Esophagus mucosa (tissue), 1 donor: ENCODE results near the gene RPL7A. TPM values are rescaled to one million over a fixed set of nuclear protein-coding genes. Genes with fewer than 3 reads are reported as not detected.

Source experiments
- ATAC-seq: fragments of 200-7000 bp; cut with Tn5 transposase; one replicate; pipeline ENCODE4 v1.9.1; 2020
- total RNA-seq: library from RNA; stranded (reverse); gene quantifications from one replicate; pipeline ENCODE4 v1.2.4, GENCODE V29; 2023
- donor health status: DM: yes; HTN: yes; CAD: no.

RPL7A gene
- total RNA-seq, 1 donor from 2014 or later: 2,377 TPM

DNA sequence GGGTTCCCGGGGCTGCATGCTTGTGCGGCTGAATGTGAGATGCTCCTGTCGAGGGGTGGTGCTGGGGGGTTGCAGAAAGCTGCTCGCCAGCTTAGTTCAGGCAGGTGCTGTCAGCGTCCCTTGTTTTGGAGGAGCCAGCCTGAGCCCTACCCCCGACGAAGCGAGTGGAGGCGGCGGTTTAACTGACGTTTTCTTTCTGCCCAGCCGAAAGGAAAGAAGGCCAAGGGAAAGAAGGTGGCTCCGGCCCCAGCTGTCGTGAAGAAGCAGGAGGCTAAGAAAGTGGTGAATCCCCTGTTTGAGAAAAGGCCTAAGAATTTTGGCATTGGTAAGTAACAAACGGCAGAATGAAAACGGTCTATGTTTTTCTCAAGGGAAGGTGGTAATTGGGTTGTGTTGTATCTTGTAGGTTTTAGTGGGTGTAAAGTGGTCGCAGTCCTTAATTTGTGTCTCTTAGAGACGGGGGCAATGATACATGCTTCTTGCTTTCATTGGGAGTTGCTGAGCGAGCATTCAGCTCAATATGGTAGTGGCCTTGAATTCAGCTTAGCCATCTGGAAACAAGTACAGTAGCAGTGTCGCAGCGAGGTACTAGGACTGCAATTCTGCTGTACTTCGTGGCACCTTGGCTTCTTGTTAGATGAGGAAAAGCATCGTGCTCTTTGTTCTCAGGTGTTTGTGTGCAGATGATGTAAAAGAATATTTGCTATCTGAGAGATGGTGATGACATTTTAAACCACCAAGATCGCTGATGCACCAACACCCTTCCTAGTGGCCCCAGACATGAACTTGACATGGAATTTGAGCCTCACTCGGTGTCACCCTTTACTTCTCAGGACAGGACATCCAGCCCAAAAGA lies 928 bp downstream of the RPL7A start:
- ATAC-seq: no peak

DNA sequence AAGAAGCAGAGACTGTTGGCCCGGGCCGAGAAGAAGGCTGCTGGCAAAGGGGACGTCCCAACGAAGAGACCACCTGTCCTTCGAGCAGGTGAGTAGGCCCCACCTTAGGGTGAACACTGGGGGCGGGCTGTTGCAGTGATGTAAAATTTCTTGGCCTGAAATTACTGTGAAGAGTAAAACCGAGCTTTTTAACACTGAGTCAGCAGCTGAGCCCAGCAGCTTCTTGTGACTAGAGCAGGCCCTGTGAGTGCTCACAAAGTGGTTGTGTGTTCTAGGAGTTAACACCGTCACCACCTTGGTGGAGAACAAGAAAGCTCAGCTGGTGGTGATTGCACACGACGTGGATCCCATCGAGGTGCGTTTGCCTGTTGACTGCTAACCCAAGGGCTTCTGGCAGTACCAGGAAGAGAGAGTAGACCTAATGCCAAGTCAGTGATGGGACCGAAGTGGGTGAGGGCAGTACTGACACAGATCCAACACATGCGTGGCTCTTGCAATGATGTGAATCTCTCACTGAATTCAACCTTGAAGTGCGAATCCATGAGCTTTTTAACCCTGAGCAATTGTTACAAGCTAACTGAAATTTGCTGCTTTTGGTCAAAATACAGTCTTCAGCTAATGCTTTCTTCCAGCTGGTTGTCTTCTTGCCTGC lies 2.1 kb downstream of the RPL7A start:
- ATAC-seq: no peak

DNA sequence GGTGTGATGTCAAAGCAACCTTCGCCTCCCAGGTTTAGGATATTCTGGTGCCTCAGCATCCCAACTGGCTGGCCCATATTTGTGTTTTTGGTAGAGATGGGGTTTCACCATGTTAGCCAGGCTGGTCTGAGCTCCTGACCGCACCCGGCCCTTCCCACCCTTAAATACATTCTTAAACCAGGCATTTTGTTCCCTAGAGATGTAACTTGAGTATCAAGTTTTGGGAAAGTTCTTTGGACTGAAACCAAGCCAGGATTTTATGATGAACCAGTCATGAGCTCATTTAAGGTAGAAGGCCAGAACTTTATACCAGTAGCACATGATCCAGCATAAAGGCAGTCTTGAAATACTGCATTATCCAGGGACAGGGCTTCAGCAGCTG lies 3.5 kb downstream of the RPL7A start:
- ATAC-seq: no peak

DNA sequence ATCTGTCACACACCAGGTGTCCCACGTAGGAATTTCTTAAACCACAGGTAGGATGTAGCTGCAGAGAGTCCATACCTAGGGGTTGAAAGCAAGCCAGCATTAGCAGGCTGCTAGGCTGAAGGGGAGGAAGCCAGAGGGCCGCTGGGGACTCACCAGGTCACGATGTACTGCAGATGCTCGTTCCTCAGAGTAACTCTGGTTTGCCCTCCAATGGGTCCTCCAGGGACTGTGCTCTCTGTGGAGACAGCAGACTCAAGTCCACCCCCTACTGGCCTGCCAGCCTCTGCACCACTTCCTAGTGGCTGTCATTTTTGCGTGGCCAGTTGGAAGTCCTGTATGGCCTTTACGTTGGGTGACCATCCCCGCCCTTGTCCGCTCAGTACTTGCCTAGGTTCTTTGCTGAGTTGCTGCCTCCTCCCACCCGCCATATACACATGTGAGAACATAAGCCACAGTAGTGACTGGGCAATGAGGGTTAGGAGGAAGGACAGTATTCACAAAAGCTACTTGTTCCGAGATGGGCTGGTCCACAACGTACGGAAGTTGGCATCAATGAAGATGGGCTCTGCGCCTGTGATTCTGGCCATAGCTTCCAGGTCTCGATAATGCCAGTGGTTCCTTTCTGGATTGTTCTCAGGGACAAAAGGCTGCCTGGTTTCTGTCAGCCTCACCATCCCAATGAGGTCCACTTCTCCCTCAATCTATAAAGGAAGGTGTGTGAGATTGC lies 4.1 kb downstream of the RPL7A start:
- peak; percentile 11 for ATAC-seq

DNA sequence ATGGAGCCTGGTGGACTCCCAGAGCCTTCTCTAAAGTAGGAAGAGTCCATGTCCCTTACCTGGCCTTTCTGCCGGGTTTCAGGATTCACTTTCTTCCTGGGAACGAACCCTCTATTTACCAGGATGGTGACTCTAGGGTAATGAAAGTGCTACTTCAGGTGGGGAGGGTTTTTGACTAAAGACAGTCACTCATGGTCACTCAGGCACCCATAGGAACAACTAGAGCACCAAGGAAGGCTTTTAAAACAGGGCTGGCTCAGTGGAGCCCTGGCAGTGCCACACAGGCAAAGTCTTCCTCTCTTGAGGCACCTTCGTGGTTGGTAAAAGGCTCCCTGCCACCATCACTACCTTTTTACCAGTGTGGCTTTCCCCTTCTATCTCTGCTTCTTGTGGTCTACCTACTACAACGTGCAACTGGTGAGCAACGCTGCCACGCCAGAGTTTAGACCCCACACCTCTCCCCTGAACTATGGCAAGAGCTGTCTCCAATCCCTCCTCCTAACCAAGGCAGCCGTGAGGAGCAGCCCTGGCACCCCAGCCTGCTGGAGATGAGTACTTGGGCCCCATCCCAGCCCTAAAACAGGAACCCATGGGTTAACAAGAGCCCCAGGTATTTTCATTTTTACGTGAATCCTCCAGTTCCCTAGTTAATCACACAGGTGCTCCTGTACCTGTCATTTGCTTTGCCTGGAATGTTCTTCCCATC lies 4.8 kb downstream of the RPL7A start:
- no peak for ATAC-seq

DNA sequence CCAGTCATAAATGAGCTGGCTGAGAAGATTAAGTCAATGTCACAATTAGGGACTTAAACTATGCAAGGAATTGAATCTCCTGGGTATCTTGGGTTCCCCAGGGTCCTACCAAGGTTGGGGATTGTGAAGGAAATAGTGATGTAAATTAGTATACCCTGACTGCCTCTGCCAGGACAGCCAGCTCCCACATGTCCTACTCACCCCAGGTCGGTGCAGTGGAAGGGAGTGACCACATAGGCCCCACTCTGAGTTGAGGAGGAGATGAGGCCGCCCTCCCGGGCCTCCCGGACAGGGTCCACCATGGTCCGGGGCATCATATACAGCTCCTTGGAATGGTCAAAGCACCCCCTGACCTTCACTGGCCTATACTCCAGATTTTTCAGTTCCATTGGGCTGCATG lies 5.5 kb downstream of the RPL7A start:
- ATAC-seq: no peak

DNA sequence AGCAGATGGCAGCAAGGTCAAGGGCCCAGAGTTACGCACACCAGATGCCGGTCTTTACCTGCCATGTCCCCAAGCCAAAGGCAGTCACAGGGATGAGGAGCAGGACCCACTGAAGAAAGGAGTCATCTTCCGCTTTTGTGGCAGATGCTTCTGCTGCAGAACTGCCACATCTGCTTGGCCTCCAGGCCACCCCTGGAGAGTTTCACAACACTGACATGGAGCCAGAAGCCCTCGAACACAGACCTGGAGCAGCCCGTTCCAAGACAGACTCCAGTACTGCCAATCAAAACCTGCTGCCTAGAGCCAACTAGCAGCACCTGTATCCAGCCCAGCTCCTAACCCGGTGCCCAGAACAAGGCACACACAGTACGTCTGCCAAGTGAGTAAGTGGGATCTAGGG lies 6.7 kb downstream of the RPL7A start:
- ATAC-seq: no peak

DNA sequence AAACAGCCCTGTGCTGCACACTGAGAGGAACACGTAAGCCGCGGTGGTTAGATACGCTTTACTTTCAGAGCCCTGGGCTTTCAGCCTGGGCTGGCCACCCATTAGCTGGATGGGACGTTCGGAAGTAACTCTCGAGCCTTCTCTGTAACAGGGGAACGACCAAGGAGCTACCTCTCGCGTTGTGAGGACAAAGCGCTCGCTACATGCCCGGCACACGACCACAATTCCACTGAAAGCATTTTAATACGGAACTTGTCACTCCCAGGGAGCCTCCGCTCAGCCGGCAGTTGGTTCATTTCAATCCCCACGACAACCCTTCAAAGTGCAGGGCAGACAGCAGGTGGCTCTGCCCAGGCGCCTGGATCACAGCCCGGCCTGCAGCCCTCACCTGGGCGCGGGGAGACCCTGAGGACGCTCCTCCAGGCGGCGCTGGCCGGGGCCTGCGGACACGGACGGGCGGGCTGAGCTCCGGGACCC lies 7.9 kb downstream of the RPL7A start:
- peak; percentile 21 for ATAC-seq

DNA sequence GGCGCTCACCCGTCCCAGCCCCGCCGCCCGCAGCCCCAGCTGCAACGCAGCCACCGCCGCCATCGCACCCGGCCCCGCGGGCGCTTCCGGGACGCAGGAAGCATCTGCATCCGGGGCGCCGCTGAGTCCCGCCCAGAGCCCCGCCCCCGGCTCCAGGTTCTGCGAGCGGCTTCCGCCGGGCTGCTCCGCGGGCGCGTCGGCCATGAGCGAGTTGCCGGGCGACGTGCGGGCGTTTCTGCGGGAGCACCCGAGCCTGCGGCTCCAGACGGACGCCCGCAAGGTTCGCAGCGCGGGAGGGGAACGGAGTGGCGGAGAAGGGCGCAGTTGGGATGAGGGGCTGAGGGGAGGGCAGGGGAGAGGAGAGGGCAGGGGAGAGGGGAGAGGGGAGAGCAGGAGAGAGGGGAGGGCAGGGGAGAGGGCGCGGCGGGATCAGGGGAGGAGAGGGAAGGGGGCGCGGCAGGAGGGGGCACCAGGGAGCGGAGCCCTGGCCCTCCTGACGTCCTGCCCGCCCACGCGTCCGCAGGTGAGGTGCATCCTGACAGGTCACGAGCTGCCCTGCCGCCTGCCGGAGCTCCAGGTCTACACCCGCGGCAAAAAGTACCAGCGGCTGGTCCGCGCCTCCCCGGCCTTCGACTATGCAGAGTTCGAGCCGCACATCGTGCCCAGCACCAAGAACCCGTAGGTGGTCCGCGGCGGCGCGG lies 8.5 kb downstream of the RPL7A start, which contains the start of the genes SURF1 and SURF2:
Gene SURF1, minus strand, starts transcription at position 97 of the 701 bp plus-strand sequence. Its CDS starts 34 bp downstream, at position 63.
Gene SURF2, plus strand, starts transcription at position 160 of the 701 bp plus-strand sequence. Its CDS starts 43 bp downstream, at position 203.
- peak; percentile 80 for ATAC-seq

DNA sequence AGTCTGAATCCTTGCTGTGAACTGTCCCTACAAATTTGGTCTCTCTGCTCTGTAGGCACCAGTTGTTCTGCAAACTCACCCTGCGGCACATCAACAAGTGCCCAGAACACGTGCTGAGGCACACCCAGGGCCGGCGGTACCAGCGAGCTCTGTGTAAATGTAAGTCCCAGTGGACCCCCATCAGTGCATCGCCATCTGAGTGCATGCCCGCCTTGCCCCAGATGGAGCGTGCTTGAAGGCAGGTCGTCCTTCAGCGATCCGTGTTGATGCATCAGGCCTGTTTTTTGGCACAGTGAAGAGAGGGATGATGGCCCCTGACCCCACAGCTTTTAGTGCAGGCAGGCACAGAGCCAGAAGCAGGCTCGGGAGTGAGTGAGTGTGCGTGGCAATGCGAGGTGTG lies 9.6 kb downstream of the RPL7A start:
- ATAC-seq: no peak

DNA sequence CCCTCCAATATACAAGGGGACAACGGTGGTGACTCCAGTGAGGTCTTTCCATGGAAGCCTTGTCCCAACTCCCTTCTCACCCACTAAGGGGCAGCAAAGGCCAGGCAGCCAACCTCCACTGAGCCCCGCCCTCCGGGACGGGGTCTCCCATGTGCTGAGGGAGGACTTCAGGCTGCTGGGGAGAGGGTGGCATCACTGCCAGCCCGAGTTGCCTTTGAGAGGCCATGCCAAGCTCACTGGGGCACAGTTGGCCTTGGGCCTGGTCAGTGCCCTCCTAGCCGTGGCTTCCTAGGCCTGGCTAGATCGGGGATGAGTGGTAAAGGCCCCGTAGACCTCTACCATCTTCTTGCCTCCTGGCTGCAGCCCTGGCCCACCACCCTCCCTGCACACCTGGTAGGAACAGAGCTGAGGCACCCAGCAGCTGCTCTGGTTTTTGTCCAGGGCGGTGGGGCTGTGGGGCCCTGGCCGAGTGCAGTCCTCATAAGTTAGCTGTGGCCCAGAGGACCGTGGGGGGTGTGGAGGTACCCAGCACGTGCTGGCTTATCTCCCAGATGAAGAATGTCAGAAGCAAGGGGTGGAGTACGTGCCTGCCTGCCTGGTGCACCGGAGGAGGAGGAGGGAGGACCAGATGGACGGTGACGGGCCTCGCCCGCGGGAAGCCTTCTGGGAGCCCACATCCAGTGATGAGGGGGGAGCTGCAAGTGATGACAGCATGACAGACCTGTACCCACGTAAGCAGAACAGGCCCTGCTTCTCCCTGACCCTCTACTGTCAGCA lies 11.6 kb downstream of the RPL7A start:
- ATAC-seq: no peak

DNA sequence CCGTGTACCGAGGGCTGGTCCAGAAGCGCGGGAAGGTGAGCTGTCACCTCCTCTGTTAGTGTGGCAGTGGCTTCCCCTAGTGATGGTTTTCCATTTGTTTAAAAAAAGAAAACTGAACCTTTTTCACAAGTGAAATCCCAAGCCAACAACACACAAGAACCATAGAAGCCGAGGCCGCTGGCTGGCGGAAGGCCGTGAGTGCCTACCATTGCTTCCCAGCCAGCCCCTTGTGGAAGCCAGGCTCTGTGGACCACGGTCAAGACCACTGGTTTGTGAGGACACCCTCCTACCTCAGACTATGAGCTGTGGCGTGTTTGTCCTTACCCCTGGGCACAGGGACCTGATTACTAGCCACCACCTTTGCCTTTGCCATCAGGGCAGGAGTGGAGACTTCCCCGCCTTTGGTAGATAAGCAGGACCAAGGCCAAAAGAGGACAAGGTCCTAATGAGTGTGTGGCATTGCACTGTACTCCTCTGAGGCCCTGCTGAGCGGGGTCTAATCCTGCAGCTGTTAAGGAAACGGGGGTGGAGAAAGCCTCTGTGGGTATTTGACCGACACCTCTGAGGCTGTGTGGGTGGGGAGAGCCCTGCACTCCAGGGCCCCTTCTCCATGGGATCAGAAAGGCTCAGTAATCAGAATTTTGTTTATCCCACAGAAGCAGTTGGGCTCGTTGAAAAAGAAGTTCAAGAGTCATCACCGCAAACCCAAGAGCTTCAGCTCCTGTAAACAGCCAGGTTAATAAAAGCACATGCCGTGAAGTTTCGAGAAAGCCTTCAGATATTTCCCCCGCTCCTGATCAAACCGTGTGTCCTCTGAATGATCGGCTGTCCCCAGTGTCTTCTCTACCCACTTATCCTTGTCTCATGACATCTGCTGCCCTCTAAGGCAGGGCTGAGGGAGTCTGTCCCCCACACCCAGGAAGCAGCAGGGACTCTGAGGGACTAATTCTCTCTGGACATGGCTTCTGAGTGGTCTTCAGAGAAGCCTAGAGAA lies 12.7 kb downstream of the RPL7A start:
- no peak for ATAC-seq

DNA sequence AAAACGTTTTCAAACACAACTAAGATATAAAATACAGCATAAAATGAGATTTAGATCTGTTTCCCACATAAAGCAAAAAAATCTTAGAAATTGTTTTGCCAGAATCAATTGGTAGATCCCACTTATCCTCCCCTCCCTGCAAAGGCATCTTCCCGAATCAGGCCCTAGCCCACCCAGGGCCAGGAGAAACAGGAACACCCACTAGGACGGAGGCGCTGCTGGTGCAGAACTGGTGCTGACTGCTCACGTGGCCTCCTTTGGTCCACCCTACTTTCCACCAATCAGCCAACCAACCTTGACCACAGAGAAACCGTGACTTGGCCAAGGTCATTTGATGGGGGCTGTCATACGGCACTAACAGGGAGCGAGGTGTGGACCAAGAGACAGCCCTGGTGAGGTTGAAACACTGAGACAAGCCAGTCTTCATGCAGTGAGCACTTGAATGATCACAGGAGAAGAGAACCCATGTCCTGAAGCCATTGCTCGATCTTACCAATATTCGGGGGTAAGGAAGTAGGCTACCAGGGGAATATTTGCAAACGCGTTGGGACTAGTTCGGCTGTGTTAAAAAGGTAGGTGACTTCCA lies 13.6 kb downstream of the RPL7A start:
- no peak for ATAC-seq

DNA sequence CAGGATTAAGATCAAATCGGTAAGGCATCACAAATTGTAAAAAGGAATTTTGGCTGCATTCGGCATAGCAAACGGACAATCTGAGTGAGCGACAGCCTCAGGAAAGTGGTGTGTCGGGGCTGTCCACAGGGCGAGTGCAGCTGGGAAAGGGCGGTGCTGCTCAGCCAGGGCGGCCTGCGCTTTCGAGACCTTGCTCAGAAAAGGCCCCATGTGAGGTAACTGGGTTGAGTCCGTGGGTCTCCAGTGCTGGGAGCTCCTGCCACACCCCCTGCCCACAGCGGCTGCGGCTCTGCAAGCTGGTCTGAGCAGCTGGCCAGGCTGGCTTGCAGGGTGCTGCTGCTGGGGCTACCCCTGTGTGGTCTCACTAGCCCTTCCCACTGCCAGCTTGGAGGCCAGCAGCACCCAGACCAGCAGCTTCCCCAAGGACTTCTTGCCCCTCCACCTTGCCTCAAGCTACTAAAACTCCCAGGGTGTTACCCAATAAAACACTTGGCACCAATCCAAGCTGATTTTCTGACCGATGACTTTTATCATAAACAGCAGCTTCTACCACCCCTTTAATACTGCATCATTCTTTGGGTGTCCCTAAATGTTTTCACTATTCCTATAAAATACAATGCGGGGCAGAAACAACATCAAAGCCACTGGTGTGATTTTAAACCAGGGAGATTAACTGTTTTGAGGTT lies 14.5 kb downstream of the RPL7A start:
- ATAC-seq: no peak

DNA sequence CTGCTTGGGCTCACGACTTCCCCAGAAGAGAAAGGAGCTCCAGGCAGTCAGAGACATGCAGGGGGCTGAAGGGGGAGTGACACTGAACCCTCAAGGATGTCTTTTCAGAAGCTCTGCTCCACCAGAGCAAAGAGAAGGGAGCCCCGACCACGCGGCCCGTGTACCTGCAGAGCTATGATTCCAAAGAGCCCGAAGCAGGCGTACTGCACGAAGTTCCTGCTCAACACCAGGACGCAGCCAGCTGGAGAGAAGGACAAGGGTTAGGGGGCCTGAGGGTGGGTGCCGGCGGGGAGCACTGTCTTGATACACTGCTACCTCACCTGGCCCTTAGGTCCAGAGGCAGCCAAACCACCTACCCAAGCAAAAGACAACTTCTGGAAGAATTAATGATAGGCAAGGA lies 18.4 kb downstream of the RPL7A start:
- no peak for ATAC-seq

DNA sequence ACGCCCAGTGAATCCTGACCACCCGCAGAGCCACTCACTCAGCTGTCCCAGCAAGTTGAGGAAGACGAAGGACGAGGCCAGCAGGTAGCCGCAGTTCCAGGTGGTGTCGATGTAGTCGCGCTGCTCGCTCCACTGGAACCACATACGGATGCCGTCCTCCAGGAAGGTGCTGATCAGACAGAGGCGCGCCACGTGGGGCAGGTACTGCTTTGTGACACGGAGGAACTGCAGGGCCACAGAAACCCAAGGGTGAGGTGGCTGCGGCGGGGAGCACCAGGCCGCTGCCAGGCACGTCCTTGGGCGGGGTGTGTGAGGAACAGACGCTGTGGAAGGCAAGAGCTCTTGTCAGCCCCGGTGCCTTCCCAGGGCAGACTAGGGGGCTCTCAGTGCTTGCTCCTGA lies 19.2 kb downstream of the RPL7A start:
- no peak for ATAC-seq

DNA sequence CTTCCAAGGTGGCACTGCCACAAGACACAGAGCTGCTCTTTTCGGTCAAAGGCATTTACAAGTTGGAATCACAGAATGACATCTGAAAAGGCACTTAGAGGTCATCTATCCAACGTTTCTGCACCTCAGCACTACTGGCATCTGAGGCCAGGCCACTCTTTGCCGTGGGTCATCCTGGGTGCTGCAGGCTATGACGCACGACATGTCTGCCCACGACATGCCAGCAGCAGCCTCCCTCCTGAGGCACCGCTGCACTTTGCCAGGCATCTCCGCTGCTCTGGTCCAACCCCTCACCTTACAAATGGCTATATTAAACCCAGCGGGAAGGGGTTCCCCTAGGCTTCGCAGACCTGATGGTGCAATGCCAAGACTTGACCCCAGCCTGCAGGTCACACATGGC lies 19.8 kb downstream of the RPL7A start:
- ATAC-seq: no peak

DNA sequence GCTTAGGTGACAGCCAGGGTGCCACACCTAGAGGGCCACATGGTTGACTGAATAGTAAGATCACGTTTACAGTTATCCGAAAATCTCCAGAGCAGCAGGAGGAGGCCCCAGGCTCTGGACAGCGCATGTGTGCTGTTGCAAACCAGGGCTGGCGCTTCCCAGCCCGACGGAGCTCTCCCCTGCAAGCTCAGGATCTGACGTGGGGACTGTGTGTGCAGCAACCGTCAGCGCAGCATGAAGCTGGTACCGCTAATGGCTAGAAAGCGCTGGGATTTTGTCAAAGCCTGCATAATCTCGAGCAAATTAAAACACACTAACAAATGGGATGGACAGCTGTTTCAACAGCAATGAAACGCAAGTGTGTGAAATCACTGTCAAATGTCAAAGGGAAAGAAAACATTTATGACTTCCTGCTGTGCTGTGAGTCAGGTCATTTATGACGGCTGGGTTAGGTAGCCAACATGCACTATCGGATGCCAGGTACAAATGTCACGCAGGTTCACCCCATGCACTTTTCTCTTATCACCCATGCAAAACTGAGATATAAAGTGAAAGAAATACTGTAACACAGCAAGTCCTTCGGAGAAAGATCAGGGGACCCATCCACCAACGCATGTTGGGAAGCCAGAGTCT lies 20.3 kb downstream of the RPL7A start:
- peak; percentile 7 for ATAC-seq
